Small intestine (tissue), 16 donors: ENCODE data around the gene FBH1. TPM values are rescaled to one million over a fixed set of nuclear protein-coding genes. Genes with fewer than 3 reads are reported as not detected.
"Not testable (repeated sequence)": the region's sequence is repeated elsewhere in the genome, so short reads cannot be mapped to it uniquely, and the experiment has no call there.

Experiments used
- DNase-seq, 2 donors: peaks; one replicate each; pipeline versions ENCODE4 v3.0.0 to v3.0.0-alpha.2; 2013
- FAIRE-seq: peaks from 2 replicates; lab custom pipeline; 2012; peaks lifted over from hg19 to GRCh38; lab: Jason Lieb, UNC
- H3K27ac ChIP-seq, 3 donors: one replicate each; pipeline ENCODE4 v1.5.1; 2013; ENCODE audit warnings: low read length in 2 of 3, mild to moderate bottlenecking in 2 of 3, control low read depth in 1 of 3, inconsistent platforms in 1 of 3, low read depth in 1 of 3, moderate library complexity in 1 of 3
- H3K27me3 ChIP-seq, 3 donors: one replicate each; pipeline ENCODE4 v1.6.1; 2013; ENCODE audit warnings: low read length in 3 of 3, inconsistent platforms in 1 of 3; ENCODE audit not compliant: control insufficient read depth in 3 of 3, insufficient read depth in 3 of 3
- H3K36me3 ChIP-seq, 3 donors: one replicate each; pipeline ENCODE4 v1.6.1; 2013; ENCODE audit warnings: low read length in 3 of 3, inconsistent platforms in 1 of 3, low read depth in 1 of 3, mild to moderate bottlenecking in 1 of 3, moderate library complexity in 1 of 3; ENCODE audit not compliant: control insufficient read depth in 3 of 3, insufficient read depth in 2 of 3
- H3K4me1 ChIP-seq, 3 donors: one replicate each; pipeline ENCODE4 v1.6.1; 2013; ENCODE audit warnings: low read length in 2 of 3, inconsistent platforms in 1 of 3, low read depth in 1 of 3, mild to moderate bottlenecking in 1 of 3, moderate library complexity in 1 of 3; ENCODE audit not compliant: control insufficient read depth in 3 of 3, insufficient read depth in 2 of 3
- H3K4me3 ChIP-seq, 3 donors: one replicate each; pipeline ENCODE4 v1.5.1; 2013; ENCODE audit warnings: low read length in 3 of 3, control low read depth in 1 of 3, inconsistent platforms in 1 of 3, low read depth in 1 of 3, mild to moderate bottlenecking in 1 of 3, moderate library complexity in 1 of 3
- H3K9me3 ChIP-seq, 2 donors: one replicate each; pipeline ENCODE4 v1.6.1; 2013; ENCODE audit warnings: low read depth in 1 of 2, low read length in 1 of 2; ENCODE audit not compliant: control insufficient read depth in 2 of 2, insufficient read depth in 1 of 2
- WGBS, 3 donors: extraction: QIAGEN DNeasy Blood & Tissue Kit; methylation state at CpG; one replicate each; pipeline ENCODE4 v1.1.7; 2013; 5-methylcytosine and 5-hydroxymethylcytosine counted together
- long read RNA-seq, 10 donors: transcript quantifications; one replicate each; lab custom pipeline, GENCODE V29; 2026
- polyA plus RNA-seq, 4 donors: library from polyadenylated mRNA; stranded (reverse) in 3 of 4; unstranded in 1 of 4; fragments of 200-250 nt in 3 of 4; fragments of 120-200 nt in 1 of 4; gene quantifications; one replicate each; pipeline versions ENCODE4 v1.2.1 to v1.2.3, GENCODE V29; 2013
- donor health status: healthy with polysubstance abuse.
- donor health status: control.
- donor health status: control.
- donor health status: Bipolar disorder and iron deficiency.
- donor health status: healthy.

Gene FBH1
- 10 to 100 TPM; 38.8 to 89.9 (median 67.5) TPM for polyA plus RNA-seq
- long read RNA-seq, donor 1, partial matches to known transcripts = 20 of 28 reads
- long read RNA-seq, donor 1, other reads (novel, unspliced or antisense) = 0 of 28 reads
- long read RNA-seq, donor 2, partial matches to known transcripts = 6 of 6 reads
- long read RNA-seq, donor 2, other reads (novel, unspliced or antisense) = 0 of 6 reads
- long read RNA-seq, donor 3, partial matches to known transcripts = 32 of 34 reads
- long read RNA-seq, donor 3, other reads (novel, unspliced or antisense) = 0 of 34 reads
- long read RNA-seq, donor 4 = 0 reads
- long read RNA-seq, donor 5, partial matches to known transcripts = 6 of 6 reads
- long read RNA-seq, donor 5, other reads (novel, unspliced or antisense) = 0 of 6 reads
- long read RNA-seq, donor 6, partial matches to known transcripts = 13 of 15 reads
- long read RNA-seq, donor 6, other reads (novel, unspliced or antisense) = 0 of 15 reads
- long read RNA-seq, donor 7 = 0 reads
- long read RNA-seq, donor 8 = 0 reads
- long read RNA-seq, donor 9 = 0 reads
- long read RNA-seq, donor 10, partial matches to known transcripts = 13 of 19 reads
- long read RNA-seq, donor 10, other reads (novel, unspliced or antisense) = 0 of 19 reads

GRCh38 chr10:5889624-5890451 is at the start of gene FBH1, which contains the start of gene ANKRD16:
Gene FBH1 (plus strand): TSS chr10:5890243. CDS start chr10:5890346, 103 bp downstream.
Gene ANKRD16 (minus strand): TSS chr10:5889893. CDS start chr10:5889354, 539 bp downstream.
- Histone ChIP-seq H3K9me3 (no peaks in the 10 kb centered on the region), H3K36me3 (peaks cover 0 to 24% (median 2%) of the 10 kb centered on the region in 3 donors), H3K4me3 (peak within 1 kb of the TSS; percentile 84 to 98 (median 97)), H3K27ac (peak within 1 kb of the TSS; percentile 78 to 84 (median 80)), H3K27me3 (no peaks in the 10 kb centered on the region), H3K4me1 (peaks cover 4 to 11% (median 10%) of the 10 kb centered on the region in 3 donors)
- DNase-seq = peak; percentile 99 to 100
- FAIRE-seq = no peak
- 0 to 1% (median 0%) methylated on average over 67 to 109 of the region's 109 CpGs for WGBS, 3 donors

DNA sequence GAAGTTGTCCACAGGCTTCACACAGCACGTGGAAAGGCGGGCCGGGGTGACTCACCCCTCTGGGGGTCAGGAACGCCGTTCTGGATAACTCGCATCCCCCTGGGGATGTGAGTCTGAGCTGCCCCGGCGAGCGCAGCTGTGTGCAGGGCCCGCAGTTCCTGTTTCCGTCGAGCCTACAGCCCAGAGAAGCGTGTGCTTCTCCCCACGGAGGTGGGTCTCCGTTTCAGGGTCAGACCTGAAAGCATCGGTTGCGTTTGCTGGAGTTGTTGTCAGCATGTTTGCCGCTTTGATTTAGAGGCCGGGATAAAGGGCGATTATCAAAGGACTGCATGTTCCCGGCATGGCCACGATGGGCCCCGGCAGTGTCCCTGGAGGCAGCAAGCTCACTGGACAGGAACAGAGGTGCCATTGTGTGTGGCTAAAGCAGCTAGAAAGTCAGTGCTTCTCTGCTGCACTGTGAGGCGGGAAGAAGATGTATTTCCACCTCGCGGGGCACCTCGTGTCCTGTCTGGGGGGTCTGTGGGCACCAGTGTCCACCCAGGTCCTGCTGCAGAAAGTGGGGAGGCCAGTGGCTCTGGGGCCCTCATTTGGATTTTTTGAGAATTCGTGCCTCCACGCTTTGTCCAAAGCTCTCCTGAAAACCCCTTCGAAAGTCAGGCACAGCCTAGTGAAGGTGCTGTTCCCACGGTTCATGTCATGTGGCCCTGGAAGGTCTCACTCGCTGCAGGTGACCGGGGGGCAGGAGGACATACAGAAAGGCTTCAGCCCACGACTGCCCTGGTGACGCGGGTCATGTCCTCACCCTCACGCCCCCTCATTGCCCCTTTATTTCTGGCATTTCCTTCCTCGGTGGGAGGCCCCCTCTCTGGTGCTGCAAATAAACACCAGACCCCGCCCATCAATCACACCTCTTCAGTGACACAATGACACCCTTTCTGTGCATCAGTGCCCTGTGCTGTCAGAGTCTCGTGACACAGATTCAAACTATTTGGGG is 49.4 kb upstream of the FBH1 start:
- Histone ChIP-seq H3K36me3 (no peaks in the 10 kb centered on the region), H3K4me3 (no peak overlapping the region), H3K27ac (no peak overlapping the region), H3K27me3 (no peaks in the 10 kb centered on the region), H3K4me1 (no peaks in the 10 kb centered on the region), H3K9me3 (no peaks in the 10 kb centered on the region)
- FAIRE-seq (no peak), DNase-seq (no peak)
- WGBS, 3 donors = 51 to 70% (median 69%) methylated on average over 40 of the region's 40 CpGs

DNA sequence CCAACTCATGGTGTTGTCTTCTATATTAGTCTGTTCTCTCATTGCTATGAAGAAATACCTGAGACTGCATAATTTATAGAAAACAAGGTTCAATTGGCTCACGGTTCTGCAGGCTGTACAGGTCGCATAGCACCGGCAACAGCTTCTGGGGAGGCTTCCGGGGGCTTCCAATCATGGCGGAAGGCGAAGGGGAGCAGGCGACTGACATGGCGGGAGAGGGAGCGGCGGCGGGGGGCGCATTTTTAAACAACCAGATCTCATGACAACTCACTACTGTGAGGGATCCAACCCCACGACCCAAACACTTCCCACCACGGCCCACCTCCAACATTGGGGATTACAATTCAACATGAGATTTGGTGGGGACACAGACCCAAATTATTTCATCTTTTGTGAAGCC is 48.1 kb upstream of the FBH1 start:
- DNase-seq (no peak), FAIRE-seq (no peak)
- H3K27ac ChIP-seq = no peak overlapping the region
- no peaks in the 10 kb centered on the region for H3K27me3 ChIP-seq
- no peaks in the 10 kb centered on the region for H3K36me3 ChIP-seq
- H3K4me1 ChIP-seq = no peaks in the 10 kb centered on the region
- 89 to 96% (median 91%) methylated on average over 13 to 14 of the region's 14 CpGs for WGBS, 3 donors
- peaks cover 0 to 2% of the 10 kb centered on the region in 2 donors for H3K9me3 ChIP-seq
- no peak overlapping the region for H3K4me3 ChIP-seq

GRCh38 chr10:5843686-5844344 is 46.2 kb upstream of the FBH1 start:
- Histone ChIP-seq H3K9me3 (peaks cover 0 to 2% of the 10 kb centered on the region in 2 donors), H3K27ac (no peak overlapping the region), H3K4me3 (no peak overlapping the region), H3K27me3 (no peaks in the 10 kb centered on the region), H3K4me1 (no peaks in the 10 kb centered on the region), H3K36me3 (no peaks in the 10 kb centered on the region)
- 52 to 57% (median 53%) methylated on average over 4 of the region's 4 CpGs for WGBS, 3 donors
- FAIRE-seq (no peak), DNase-seq (no peak)

GRCh38 chr10:5844345-5845055 is 45.5 kb upstream of the FBH1 start:
- FAIRE-seq = no peak
- WGBS, 3 donors = 72 to 83% (median 74%) methylated on average over 13 of the region's 13 CpGs

DNA sequence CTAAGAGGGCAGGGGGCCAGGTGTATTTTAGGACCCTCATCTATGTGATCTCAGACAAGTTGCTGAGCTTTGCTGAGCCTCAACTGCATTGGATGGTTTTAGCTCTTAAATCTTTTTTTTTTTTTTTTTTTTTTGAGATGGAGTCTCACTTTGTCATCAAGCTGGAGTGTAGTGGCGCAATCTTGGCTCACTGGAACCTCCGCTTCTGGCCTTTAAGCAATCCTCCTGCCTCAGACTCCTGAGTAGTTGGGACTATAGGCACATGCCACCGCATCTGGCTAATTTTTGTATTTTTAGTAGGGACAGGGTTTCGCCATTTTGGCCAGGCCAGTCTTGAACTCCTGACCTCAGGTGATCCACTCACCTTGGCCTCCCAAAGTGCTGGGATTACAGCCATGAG is 43.4 kb upstream of the FBH1 start:
- H3K27ac ChIP-seq, H3K4me1 ChIP-seq, H3K27me3 ChIP-seq, H3K4me3 ChIP-seq, H3K36me3 ChIP-seq, DNase-seq, FAIRE-seq, H3K9me3 ChIP-seq: not testable (repeated sequence)
- WGBS, 3 donors = 98 to 100% (median 99%) methylated on average over 4 of the region's 4 CpGs

More at GRCh38 chr10:5844345-5845055, 45.5 kb upstream of the FBH1 start:
- no peak overlapping the region for H3K4me3 ChIP-seq
- H3K9me3 ChIP-seq = peaks cover 0 to 2% of the 10 kb centered on the region in 2 donors
- no peaks in the 10 kb centered on the region for H3K4me1 ChIP-seq
- H3K27ac ChIP-seq = no peak overlapping the region
- no peaks in the 10 kb centered on the region for H3K27me3 ChIP-seq
- DNase-seq = no peak
- no peaks in the 10 kb centered on the region for H3K36me3 ChIP-seq

- H3K4me1 ChIP-seq = no peaks in the 10 kb centered on the region
- no peaks in the 10 kb centered on the region for H3K27me3 ChIP-seq
- FAIRE-seq (no peak), DNase-seq (no peak)
- H3K36me3 ChIP-seq = no peaks in the 10 kb centered on the region
- no peak overlapping the region for H3K4me3 ChIP-seq
- H3K9me3 ChIP-seq = no peaks in the 10 kb centered on the region
- no peak overlapping the region for H3K27ac ChIP-seq
- WGBS, 3 donors = 80 to 95% (median 86%) methylated on average over 5 of the region's 5 CpGs
Measured at GRCh38 chr10:5854131-5854475, 35.9 kb upstream of the FBH1 start.
